Measurements from ENCODE around the gene NCOA7. TPM values are rescaled to one million over a fixed set of nuclear protein-coding genes. Genes with fewer than 3 reads are reported as not detected.

The NCOA7 gene
- total RNA-seq, 1 experiment from 2014 or later, result 13.8 TPM

DNA sequence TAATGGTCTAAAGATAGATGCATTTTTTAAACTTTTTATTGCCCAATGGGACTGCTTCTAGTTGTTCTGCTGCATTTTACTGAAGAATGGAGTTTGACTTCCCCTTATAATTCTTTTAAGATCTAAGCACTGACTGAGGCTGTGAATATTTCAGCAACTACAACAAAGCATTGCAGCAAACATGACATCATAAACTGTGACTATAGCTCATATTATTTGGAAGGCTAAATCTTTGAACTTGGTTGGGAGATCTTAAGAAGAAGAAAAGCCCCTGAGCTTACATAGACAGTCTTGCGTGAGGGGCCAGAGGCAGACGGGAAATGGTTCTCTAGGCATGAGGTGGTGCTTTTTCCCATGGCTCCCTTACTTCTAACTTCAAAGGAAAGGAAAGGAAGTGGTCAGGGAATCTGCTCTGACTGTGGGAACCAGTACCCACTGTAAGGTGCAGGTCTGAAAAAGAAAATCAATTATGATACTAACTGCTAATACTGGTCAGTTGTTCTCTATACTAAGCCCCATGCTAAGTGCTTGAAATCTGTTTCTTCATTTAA lies 26.6 kb upstream of the NCOA7 start:
- H3K4me2 ChIP-seq (ENCODE audit: low read length), result no peak overlapping the region
- no peak for ATAC-seq
- ChIA-PET RAD21 (ENCODE audit: low non-redundant PET in 1 of 2, low total read pairs in 2 of 2, uncharacterized antibody in 2 of 2, unreplicated experiment in 2 of 2) (no interaction called here), CTCF (interaction anchor here (1.0 to 1.3 kb wide), 2 partner anchors 10 to 448 kb away, joined by 5 to 6 read pairs; no protein-coding TSS in a partner anchor), POLR2A (no interaction called here)
- H3K4me3 ChIP-seq (replicated peaks in 1 of 2; ENCODE audit: low read depth in 1 of 2, low read length in 2 of 2), result no peak overlapping the region
- no TSS peak for BruUV-seq (replicated peaks)
- H2AFZ ChIP-seq (ENCODE audit: low read depth, low read length, poor library complexity, severe bottlenecking), result no peak overlapping the region
- intact Hi-C loops (cut with micrococcal nuclease), result loop anchor here (10.0 kb wide), 3 partner anchors 569 to 1361 kb away; partner anchors contain the start of gene TPD52L1
- DNase-seq (ENCODE audit: low read depth, low spot score), result no peak
- no peaks in the 10 kb centered on the region for H3K9me2 ChIP-seq (ENCODE audit: insufficient read depth)
- no peak for TF ChIP-seq SP1 (IDR thresholded peaks at IDR 0.05; ENCODE audit: low read depth)
- peaks cover 0 to 2% of the 10 kb centered on the region in 2 experiments; a peak in 1 of 4 replicates for H3K4me1 ChIP-seq (ENCODE audit: control insufficient read depth in 1 of 2, insufficient read depth in 2 of 2, low read length in 2 of 2)
- H3K36me3 ChIP-seq (ENCODE audit: control insufficient read depth in 1 of 2, insufficient read depth in 2 of 2, low read length in 2 of 2), result no peaks in the 10 kb centered on the region
- H3K27ac ChIP-seq (ENCODE audit: low read depth, low read length), result no peak overlapping the region
- H3K9me3 ChIP-seq (ENCODE audit: control insufficient read depth in 1 of 2, insufficient read depth in 1 of 2, low read depth in 1 of 2, low read length in 2 of 2), result no peaks in the 10 kb centered on the region
- H3K27me3 ChIP-seq (ENCODE audit: insufficient read depth, low read length), result peaks cover 53% of the 10 kb centered on the region
- no peaks in the 10 kb centered on the region for H3K79me2 ChIP-seq (ENCODE audit: insufficient read depth, low read length)
- H3K9ac ChIP-seq (ENCODE audit: low read length), result no peak overlapping the region
- H4K20me1 ChIP-seq (ENCODE audit: insufficient read depth), result no peaks in the 10 kb centered on the region

DNA sequence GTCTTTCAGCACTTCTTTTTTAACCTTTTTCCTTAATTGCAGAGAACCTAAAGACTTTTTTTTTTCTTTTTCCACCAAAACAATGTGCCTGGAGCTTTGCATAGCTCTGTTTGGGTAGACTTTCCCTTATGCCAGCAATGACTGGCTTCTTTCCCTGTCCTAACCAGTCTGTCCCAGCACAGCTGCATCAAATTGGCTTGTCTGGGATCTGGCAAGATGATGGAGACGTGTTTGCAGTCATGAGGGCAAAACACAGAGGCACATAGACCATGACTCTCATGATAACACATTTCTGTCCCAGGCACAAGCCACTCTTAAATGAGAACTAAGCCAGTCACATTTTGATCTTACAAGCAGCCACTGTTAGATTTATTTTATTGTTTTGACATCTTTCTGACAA lies 24.8 kb upstream of the NCOA7 start:
- Histone ChIP-seq H3K9me3 (ENCODE audit: control insufficient read depth in 1 of 2, insufficient read depth in 1 of 2, low read depth in 1 of 2, low read length in 2 of 2) (no peaks in the 10 kb centered on the region), H3K4me1 (ENCODE audit: control insufficient read depth in 1 of 2, insufficient read depth in 2 of 2, low read length in 2 of 2) (no peaks in the 10 kb centered on the region), H3K4me2 (ENCODE audit: low read length) (no peak overlapping the region), H3K9ac (ENCODE audit: low read length) (no peak overlapping the region), H3K27ac (ENCODE audit: low read depth, low read length) (no peak overlapping the region), H3K79me2 (ENCODE audit: insufficient read depth, low read length) (no peaks in the 10 kb centered on the region), H3K9me2 (ENCODE audit: insufficient read depth) (no peaks in the 10 kb centered on the region), H4K20me1 (ENCODE audit: insufficient read depth) (no peaks in the 10 kb centered on the region), H3K4me3 (replicated peaks in 1 of 2; ENCODE audit: low read depth in 1 of 2, low read length in 2 of 2) (no peak overlapping the region), H3K27me3 (ENCODE audit: insufficient read depth, low read length) (peaks cover 38% of the 10 kb centered on the region), H3K36me3 (ENCODE audit: control insufficient read depth in 1 of 2, insufficient read depth in 2 of 2, low read length in 2 of 2) (no peaks in the 10 kb centered on the region), H2AFZ (ENCODE audit: low read depth, low read length, poor library complexity, severe bottlenecking) (no peak overlapping the region)
- TF ChIP-seq, protein P1, sequence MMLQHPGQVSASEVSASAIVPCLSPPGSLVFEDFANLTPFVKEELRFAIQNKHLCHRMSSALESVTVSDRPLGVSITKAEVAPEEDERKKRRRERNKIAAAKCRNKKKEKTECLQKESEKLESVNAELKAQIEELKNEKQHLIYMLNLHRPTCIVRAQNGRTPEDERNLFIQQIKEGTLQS (IDR thresholded peaks at IDR 0.05), result no peak
- TF ChIP-seq TCF7L2 (IDR thresholded peaks at IDR 0.05; ENCODE audit: borderline replicate concordance, extremely low read depth, insufficient read depth, insufficient read length) (no peak), JUND (IDR thresholded peaks at IDR 0.05) (no peak), YY1 (IDR thresholded peaks at IDR 0.05; ENCODE audit: extremely low read depth, insufficient replicate concordance, low read depth, low read length) (no peak), SRF (IDR thresholded peaks at IDR 0.05; ENCODE audit: low read depth) (no peak), EZH2phosphoT487 (IDR thresholded peaks at IDR 0.05; ENCODE audit: borderline replicate concordance) (no peak), ZNF274 (IDR thresholded peaks at IDR 0.05; ENCODE audit: low read depth, low read length) (no peak), POLR2A (IDR thresholded peaks at IDR 0.05; ENCODE audit: borderline replicate concordance, extremely low read depth, insufficient read depth, insufficient read length) (no peak), RAD21 (IDR thresholded peaks at IDR 0.05; ENCODE audit: low read depth) (no peak), ELF1 (IDR thresholded peaks at IDR 0.05; ENCODE audit: borderline replicate concordance, low read depth) (no peak), SIN3A (IDR thresholded peaks at IDR 0.05; ENCODE audit: low read depth) (no peak), ZFX (IDR thresholded peaks at IDR 0.05) (no peak), EGR1 (IDR thresholded peaks at IDR 0.05; ENCODE audit: low read depth) (no peak), FOSL1 (IDR thresholded peaks at IDR 0.05; ENCODE audit: low read depth) (no peak), EZH2 (IDR thresholded peaks at IDR 0.05) (no peak)
- TF ChIP-seq, protein P2, sequence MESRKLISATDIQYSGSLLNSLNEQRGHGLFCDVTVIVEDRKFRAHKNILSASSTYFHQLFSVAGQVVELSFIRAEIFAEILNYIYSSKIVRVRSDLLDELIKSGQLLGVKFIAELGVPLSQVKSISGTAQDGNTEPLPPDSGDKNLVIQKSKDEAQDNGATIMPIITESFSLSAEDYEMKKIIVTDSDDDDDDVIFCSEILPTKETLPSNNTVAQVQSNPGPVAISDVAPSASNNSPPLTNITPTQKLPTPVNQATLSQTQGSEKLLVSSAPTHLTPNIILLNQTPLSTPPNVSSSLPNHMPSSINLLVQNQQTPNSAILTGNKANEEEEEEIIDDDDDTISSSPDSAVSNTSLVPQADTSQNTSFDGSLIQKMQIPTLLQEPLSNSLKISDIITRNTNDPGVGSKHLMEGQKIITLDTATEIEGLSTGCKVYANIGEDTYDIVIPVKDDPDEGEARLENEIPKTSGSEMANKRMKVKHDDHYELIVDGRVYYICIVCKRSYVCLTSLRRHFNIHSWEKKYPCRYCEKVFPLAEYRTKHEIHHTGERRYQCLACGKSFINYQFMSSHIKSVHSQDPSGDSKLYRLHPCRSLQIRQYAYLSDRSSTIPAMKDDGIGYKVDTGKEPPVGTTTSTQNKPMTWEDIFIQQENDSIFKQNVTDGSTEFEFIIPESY (IDR thresholded peaks at IDR 0.05; ENCODE audit: extremely low read depth, insufficient replicate concordance, low read length), result no peak
- TF ChIP-seq, protein P3, sequence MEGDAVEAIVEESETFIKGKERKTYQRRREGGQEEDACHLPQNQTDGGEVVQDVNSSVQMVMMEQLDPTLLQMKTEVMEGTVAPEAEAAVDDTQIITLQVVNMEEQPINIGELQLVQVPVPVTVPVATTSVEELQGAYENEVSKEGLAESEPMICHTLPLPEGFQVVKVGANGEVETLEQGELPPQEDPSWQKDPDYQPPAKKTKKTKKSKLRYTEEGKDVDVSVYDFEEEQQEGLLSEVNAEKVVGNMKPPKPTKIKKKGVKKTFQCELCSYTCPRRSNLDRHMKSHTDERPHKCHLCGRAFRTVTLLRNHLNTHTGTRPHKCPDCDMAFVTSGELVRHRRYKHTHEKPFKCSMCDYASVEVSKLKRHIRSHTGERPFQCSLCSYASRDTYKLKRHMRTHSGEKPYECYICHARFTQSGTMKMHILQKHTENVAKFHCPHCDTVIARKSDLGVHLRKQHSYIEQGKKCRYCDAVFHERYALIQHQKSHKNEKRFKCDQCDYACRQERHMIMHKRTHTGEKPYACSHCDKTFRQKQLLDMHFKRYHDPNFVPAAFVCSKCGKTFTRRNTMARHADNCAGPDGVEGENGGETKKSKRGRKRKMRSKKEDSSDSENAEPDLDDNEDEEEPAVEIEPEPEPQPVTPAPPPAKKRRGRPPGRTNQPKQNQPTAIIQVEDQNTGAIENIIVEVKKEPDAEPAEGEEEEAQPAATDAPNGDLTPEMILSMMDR (IDR thresholded peaks at IDR 0.05 in 2 of 3, conservative IDR thresholded peaks at IDR 0.05 in 1 of 3; ENCODE audit: borderline replicate concordance in 1 of 3, insufficient read depth in 1 of 3, low read depth in 2 of 3, low read length in 2 of 3), result no peak
- CTCF ChIA-PET, result interaction anchor here (1.5 kb wide), 1 partner anchor 454 kb away, joined by 3 read pairs; no protein-coding TSS in a partner anchor
- no TSS peak for BruUV-seq (replicated peaks)
- RAD21 ChIA-PET (ENCODE audit: low non-redundant PET in 1 of 2, low total read pairs in 2 of 2, uncharacterized antibody in 2 of 2, unreplicated experiment in 2 of 2), result no interaction called here
- intact Hi-C loops (cut with micrococcal nuclease), result loop anchor here (5.0 to 10.0 kb wide), 4 partner anchors 571 to 1359 kb away; partner anchors contain the start of gene TPD52L1
- no peak for DNase-seq (ENCODE audit: low read depth, low spot score)
- POLR2A ChIA-PET, result no interaction called here
- ATAC-seq, result no peak
